ENCODE data around the gene LYPD4.

LYPD4 gene

GRCh38 chr19:41850381-41850780, 5.9 kb upstream of the LYPD4 start:
- no peak for DNase-seq (ENCODE audit: low spot score)

- no peak for DNase-seq (ENCODE audit: low spot score)
Observed at GRCh38 chr19:41849067-41849466, 4.6 kb upstream of the LYPD4 start.

- no peak for DNase-seq (ENCODE audit: low spot score)
Observed at GRCh38 chr19:41848666-41849065, 4.2 kb upstream of the LYPD4 start.

- DNase-seq (ENCODE audit: low spot score): no peak
Observed at GRCh38 chr19:41847351-41848105, 3.0 kb upstream of the LYPD4 start.

GRCh38 chr19:41845051-41845590, 638 bp upstream of the LYPD4 start:
- DNase-seq (ENCODE audit: low spot score): no peak

- DNase-seq (ENCODE audit: low spot score): no peak
Observed at GRCh38 chr19:41845001-41845050, 343 bp upstream of the LYPD4 start, which contains the start of gene DMRTC2. DMRTC2 (plus strand) TSS chr19:41845042; CDS start chr19:41847429, 2,387 bp downstream.

- no peak for DNase-seq (ENCODE audit: low spot score)
Observed at GRCh38 chr19:41843371-41843770, 1.1 kb downstream of the LYPD4 start.

- DNase-seq (ENCODE audit: low spot score): no peak
Observed at GRCh38 chr19:41839211-41839610, 5.3 kb downstream of the LYPD4 start.

GRCh38 chr19:41837981-41838708, 6.3 kb downstream of the LYPD4 start:
- no peak for DNase-seq (ENCODE audit: low spot score)

GRCh38 chr19:41821003-41821735, 23.3 kb downstream of the LYPD4 start:
- peak; percentile 54 for DNase-seq (ENCODE audit: low spot score)

GRCh38 chr19:41816761-41817160, 27.7 kb downstream of the LYPD4 start:
- no peak for DNase-seq (ENCODE audit: low spot score)

- DNase-seq (ENCODE audit: low spot score): no peak
Observed at GRCh38 chr19:41815301-41815700, 29.2 kb downstream of the LYPD4 start.

- DNase-seq (ENCODE audit: low spot score): no peak
Observed at GRCh38 chr19:41813911-41814310, 30.6 kb downstream of the LYPD4 start.

- DNase-seq (ENCODE audit: low spot score): no peak
Observed at GRCh38 chr19:41811981-41812380, 32.5 kb downstream of the LYPD4 start.

GRCh38 chr19:41811036-41811435, 33.4 kb downstream of the LYPD4 start:
- DNase-seq (ENCODE audit: low spot score): no peak

GRCh38 chr19:41810301-41810700, 34.2 kb downstream of the LYPD4 start:
- no peak for DNase-seq (ENCODE audit: low spot score)

GRCh38 chr19:41808663-41809566, 35.6 kb downstream of the LYPD4 start:
- no peak for DNase-seq (ENCODE audit: low spot score)

GRCh38 chr19:41807176-41807575, 37.3 kb downstream of the LYPD4 start:
- no peak for DNase-seq (ENCODE audit: low spot score)

- DNase-seq (ENCODE audit: low spot score): no peak
Observed at GRCh38 chr19:41804336-41804735, 40.1 kb downstream of the LYPD4 start.

- no peak for DNase-seq (ENCODE audit: low spot score)
Observed at GRCh38 chr19:41802770-41803169, 41.7 kb downstream of the LYPD4 start.

- no peak for DNase-seq (ENCODE audit: low spot score)
Observed at GRCh38 chr19:41801792-41802211, 42.7 kb downstream of the LYPD4 start.

- no peak for DNase-seq (ENCODE audit: low spot score)
Observed at GRCh38 chr19:41801031-41801430, 43.5 kb downstream of the LYPD4 start.

All from COLO829 (cell line).